HEK293 (cell line): ENCODE results near the gene SPHK1.

Experiments used
- BCL11A ChIP-seq: fragments of 450-650 bp; formaldehyde crosslinking; IDR thresholded peaks from 2 replicates; pipeline ENCODE4 v1.5.1; 2016; ENCODE audit warnings: low read depth, missing biosample characterization, missing genetic modification characterization
- CTCF ChIP-seq: fragments of 450-650 bp; formaldehyde crosslinking; IDR thresholded peaks from 2 replicates; pipeline ENCODE4 v1.5.1; 2016; ENCODE audit warnings: missing biosample characterization, missing genetic modification characterization
- GLIS2 ChIP-seq: fragments of 450-650 bp; formaldehyde crosslinking; IDR thresholded peaks from 2 replicates; pipeline ENCODE4 v1.5.1; 2016; ENCODE audit warnings: missing biosample characterization, missing genetic modification characterization
- KLF9 ChIP-seq: fragments of 450-650 bp; formaldehyde crosslinking; IDR thresholded peaks from 2 replicates; pipeline ENCODE4 v1.5.1; 2016; ENCODE audit warnings: missing biosample characterization, missing genetic modification characterization, low read depth
- PRDM1 ChIP-seq: fragments of 450-650 bp; formaldehyde crosslinking; IDR thresholded peaks from 2 replicates; pipeline ENCODE4; 2016; ENCODE audit warnings: missing biosample characterization, missing genetic modification characterization
- RBAK ChIP-seq: fragments of 450-650 bp; formaldehyde crosslinking; IDR thresholded peaks from 2 replicates; pipeline ENCODE4 v1.5.1; 2016; ENCODE audit warnings: missing biosample characterization, missing genetic modification characterization
- ZBTB8A ChIP-seq: fragments of 450-650 bp; formaldehyde crosslinking; IDR thresholded peaks from 2 replicates; pipeline ENCODE4 v1.5.1; 2016; ENCODE audit warnings: missing biosample characterization, missing genetic modification characterization
- ZEB2 ChIP-seq: fragments of 450-650 bp; formaldehyde crosslinking; IDR thresholded peaks from 2 replicates; pipeline ENCODE4 v1.5.1; 2016; ENCODE audit warnings: missing biosample characterization, missing genetic modification characterization
- ZNF223 ChIP-seq: fragments of 450-650 bp; formaldehyde crosslinking; IDR thresholded peaks from 2 replicates; pipeline ENCODE4 v1.5.1; 2016; ENCODE audit warnings: missing biosample characterization, missing genetic modification characterization
- ZNF274 ChIP-seq, 2 experiments: fragments of 200-500 bp in 1 of 2; fragments of 450-650 bp in 1 of 2; sonication (Bioruptor generic) in 1 of 2; formaldehyde crosslinking in 1 of 2; IDR thresholded peaks; 2 replicates each; pipeline versions ENCODE4 v1.5.1 to v1.6.1; 2014 to 2016; ENCODE audit warnings: borderline replicate concordance in 1 of 2, inconsistent platforms in 1 of 2, low read length in 1 of 2, missing biosample characterization in 1 of 2, missing genetic modification characterization in 1 of 2
- ZNF394 ChIP-seq: fragments of 450-650 bp; formaldehyde crosslinking; IDR thresholded peaks from 2 replicates; pipeline ENCODE4 v1.5.1; 2016; ENCODE audit warnings: missing biosample characterization, missing genetic modification characterization, mild to moderate bottlenecking, moderate library complexity, borderline replicate concordance
- ZNF571 ChIP-seq: fragments of 450-650 bp; formaldehyde crosslinking; IDR thresholded peaks from 2 replicates; pipeline ENCODE4 v1.5.0; 2017; ENCODE audit warnings: missing biosample characterization, missing genetic modification characterization

DNA sequence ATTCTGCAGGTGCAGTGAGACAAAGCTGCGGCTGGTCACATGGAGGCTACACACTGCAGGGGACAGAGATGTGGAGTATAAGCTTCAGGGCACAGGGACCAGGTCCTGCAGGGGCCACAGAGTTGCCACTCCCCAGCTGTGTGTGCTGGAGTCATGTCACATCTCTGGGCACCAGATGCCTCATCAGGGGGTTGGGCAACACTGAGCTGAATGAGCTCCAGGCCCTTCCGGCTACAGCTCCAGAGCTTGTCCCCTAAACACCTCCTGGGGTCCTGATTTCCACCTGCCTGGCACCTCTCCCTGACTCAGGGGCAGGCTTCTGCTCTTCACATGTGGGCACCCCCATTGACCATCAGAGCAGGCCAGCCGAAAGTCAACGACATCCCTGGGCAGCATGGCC is 32.5 kb downstream of the SPHK1 start:
- no peak for TF ChIP-seq CTCF (tag by site-specific recombination)
- TF ChIP-seq ZNF571 (tag by site-specific recombination) = no peak
- no peak for TF ChIP-seq BCL11A (tag by site-specific recombination)
- no peak for TF ChIP-seq ZNF274 (IDR thresholded peaks at IDR 0.05; ENCODE audit: low read length)
- TF ChIP-seq ZNF274 (tag by site-specific recombination; IDR thresholded peaks at IDR 0.05; ENCODE audit: borderline replicate concordance) = no peak
- no peak for TF ChIP-seq ZNF223
- TF ChIP-seq ZEB2 (tag by site-specific recombination) = no peak
- no peak for TF ChIP-seq RBAK (tag by site-specific recombination)
- TF ChIP-seq ZNF394 (tag by site-specific recombination) = no peak
- no peak for TF ChIP-seq KLF9
- TF ChIP-seq PRDM1 (tag by site-specific recombination) = no peak
- no peak for TF ChIP-seq GLIS2 (tag by site-specific recombination)
- TF ChIP-seq ZBTB8A (tag by site-specific recombination) = no peak
